IMR-90 (cell line): ENCODE results near the gene TMEM158. TPM values are rescaled to one million over a fixed set of nuclear protein-coding genes. Genes with fewer than 3 reads are reported as not detected.

Experiments
- ATAC-seq: fragments of 200-7000 bp; cut with Tn5 transposase; 2 replicates; pipeline ENCODE4 v1.9.1; 2020; ENCODE audit warnings: low read depth, mild to moderate bottlenecking, moderate library complexity
- BruUV-seq: library from RNA; stranded (reverse); fragments of 400-500 nt; replicated peaks from 2 replicates; lab custom pipeline; 2021; lab: Mats Ljungman, UMichigan
- CTCF ChIA-PET: fragments of 300-600 bp; formaldehyde crosslinking; extraction: SDS; loops from one replicate; lab custom pipeline; 2021; ENCODE audit warnings: antibody characterized with exemption; lab: Yijun Ruan, JAX
- POLR2A ChIA-PET: fragments of 300-600 bp; sonication (Branson Sonifier 250); formaldehyde crosslinking; loops from one replicate; lab custom pipeline; 2022; ENCODE audit warnings: antibody characterized with exemption; ENCODE audit not compliant: unreplicated experiment; lab: Charles Lee
- DNase-seq: peaks from one replicate; pipeline ENCODE4 v3.0.0; 2013
- H2AFZ ChIP-seq: replicated peaks from 2 replicates; pipeline ENCODE3; 2013; ENCODE audit warnings: low read length, mild to moderate bottlenecking; ENCODE audit not compliant: poor library complexity
- H2AK5ac ChIP-seq: 2 replicates; pipeline ENCODE4 v1.6.1; 2013; ENCODE audit warnings: low read depth, low read length, inconsistent platforms
- H2AK9ac ChIP-seq: replicated peaks from 2 replicates; pipeline ENCODE3; 2013; ENCODE audit warnings: mild to moderate bottlenecking, low read depth, low read length, moderate library complexity; ENCODE audit not compliant: poor library complexity
- H2BK120ac ChIP-seq: 2 replicates; pipeline ENCODE4 v1.6.1; 2013; ENCODE audit warnings: low read depth, low read length, inconsistent platforms
- H2BK15ac ChIP-seq: 3 replicates; pipeline ENCODE4 v1.6.1; 2013; ENCODE audit warnings: low read depth, low read length, inconsistent platforms
- H2BK20ac ChIP-seq: 2 replicates; pipeline ENCODE4 v1.6.1; 2013; ENCODE audit warnings: low read depth, mild to moderate bottlenecking, inconsistent platforms, low read length, moderate library complexity
- H2BK5ac ChIP-seq: 2 replicates; pipeline ENCODE4 v1.6.1; 2013; ENCODE audit warnings: mild to moderate bottlenecking, low read depth, low read length, inconsistent platforms; ENCODE audit not compliant: poor library complexity, severe bottlenecking
- H3K14ac ChIP-seq: replicated peaks from 2 replicates; pipeline ENCODE4 v1.6.1; 2013; ENCODE audit warnings: low read depth, low read length, inconsistent platforms
- H3K18ac ChIP-seq: 2 replicates; pipeline ENCODE4 v1.6.1; 2013; ENCODE audit warnings: low read depth, low read length, control low read depth
- H3K23ac ChIP-seq: 2 replicates; pipeline ENCODE4 v1.6.1; 2013; ENCODE audit warnings: low read depth, low read length, inconsistent platforms
- H3K27ac ChIP-seq: 2 replicates; pipeline ENCODE4 v1.5.1; 2013; ENCODE audit warnings: mild to moderate bottlenecking, control low read depth, low read length; ENCODE audit not compliant: insufficient read depth
- H3K27me3 ChIP-seq: 2 replicates; pipeline ENCODE4 v1.6.1; 2013; ENCODE audit warnings: low read length; ENCODE audit not compliant: control insufficient read depth, insufficient read depth
- H3K36me3 ChIP-seq: 2 replicates; pipeline ENCODE4 v1.6.1; 2013; ENCODE audit warnings: low read length, mixed read lengths; ENCODE audit not compliant: control insufficient read depth, insufficient read depth
- H3K4ac ChIP-seq: 2 replicates; pipeline ENCODE4 v1.6.1; 2013; ENCODE audit warnings: low read depth, low read length, inconsistent platforms
- H3K4me1 ChIP-seq: 2 replicates; pipeline ENCODE4 v1.6.1; 2013; ENCODE audit warnings: low read length, mixed read lengths; ENCODE audit not compliant: control insufficient read depth, insufficient read depth
- H3K4me2 ChIP-seq: 2 replicates; pipeline ENCODE4 v1.6.1; 2013; ENCODE audit warnings: low read depth, mild to moderate bottlenecking, control low read depth, low read length, moderate library complexity
- H3K4me3 ChIP-seq: 2 replicates; pipeline ENCODE4 v1.5.1; 2013; ENCODE audit warnings: low read depth, mild to moderate bottlenecking, control low read depth, low read length, moderate library complexity; ENCODE audit not compliant: insufficient read depth
- H3K56ac ChIP-seq: 2 replicates; pipeline ENCODE4 v1.6.1; 2013; ENCODE audit warnings: low read length, inconsistent platforms; ENCODE audit not compliant: insufficient read depth; ENCODE audit errors: extremely low read depth
- H3K79me1 ChIP-seq, 2 experiments: 2 replicates each; pipeline ENCODE4 v1.6.1; 2013; ENCODE audit warnings: low read length in 2 of 2, inconsistent platforms in 1 of 2, low read depth in 1 of 2
- H3K9ac ChIP-seq: 2 replicates; pipeline ENCODE4 v1.6.1; 2013; ENCODE audit warnings: low read depth, low read length, control low read depth
- H3K9me1 ChIP-seq: 2 replicates; pipeline ENCODE4 v1.6.1; 2013; ENCODE audit warnings: low read length, inconsistent platforms; ENCODE audit not compliant: insufficient read depth
- H3K9me3 ChIP-seq: 2 replicates; pipeline ENCODE4 v1.6.1; 2013; ENCODE audit warnings: low read length; ENCODE audit not compliant: control insufficient read depth, insufficient read depth
- H4K20me1 ChIP-seq: 2 replicates; pipeline ENCODE4 v1.6.1; 2013; ENCODE audit warnings: low read length, inconsistent platforms; ENCODE audit not compliant: insufficient read depth
- H4K5ac ChIP-seq: 2 replicates; pipeline ENCODE4 v1.6.1; 2013; ENCODE audit warnings: mild to moderate bottlenecking, low read depth, low read length, control low read depth
- H4K8ac ChIP-seq, 2 experiments: 2 replicates each; pipeline ENCODE4 v1.6.1; 2013; ENCODE audit warnings: low read depth in 2 of 2, low read length in 2 of 2, control low read depth in 1 of 2, inconsistent platforms in 1 of 2
- H4K91ac ChIP-seq: 2 replicates; pipeline ENCODE4 v1.6.1; 2013; ENCODE audit warnings: low read depth, low read length, inconsistent platforms; ENCODE audit not compliant: insufficient read depth
- MXI1 ChIP-seq: IDR thresholded peaks from 2 replicates; pipeline ENCODE4 v1.6.1; 2012; ENCODE audit warnings: low read depth, mild to moderate bottlenecking, low read length, moderate library complexity, borderline replicate concordance
- NFE2L2 ChIP-seq: fragments of 150-350 bp; IDR thresholded peaks from 2 replicates; pipeline ENCODE4 v1.6.1; 2016; ENCODE audit warnings: low read depth, mild to moderate bottlenecking, low read length
- WGBS, 2 experiments: methylation state at CpG; one replicate each; pipeline versions ENCODE4 v1.1.5 to v1.1.7; 2013; ENCODE audit warnings: missing lambda C conversion rate in 2 of 2; ENCODE audit not compliant: insufficient read length in 1 of 2; ENCODE audit errors: extremely low coverage in 2 of 2; 5-methylcytosine and 5-hydroxymethylcytosine counted together
- dilution Hi-C: fragments of 300-500 bp; cut with HindIII; formaldehyde crosslinking; loops from one replicate; pipeline ENCODE4 v1.14.3; 2018; ENCODE audit warnings: low sequenced_read_pairs; ENCODE audit not compliant: unreplicated experiment
- in situ Hi-C: fragments of 300-500 bp; cut with MboI; formaldehyde crosslinking; loops from 3 replicates; pipeline ENCODE4 v1.14.3; 2019; ENCODE audit warnings: low sequenced_read_pairs, inconsistent platforms, mixed read lengths
- intact Hi-C: fragments of 100-400 bp; cut with micrococcal nuclease; formaldehyde crosslinking; loops from 2 replicates; pipeline ENCODE4 v1.10.0; 2022
- polyA plus RNA-seq, 3 experiments: library from polyadenylated mRNA; depleted of rRNA; stranded (reverse); fragments of >200 nt; gene quantifications; 2 replicates each; pipeline ENCODE4 v1.2.3, GENCODE V29; 2012; ENCODE audit warnings: low replicate concordance in 1 of 3
- total RNA-seq: library from RNA; depleted of rRNA; stranded (reverse); fragments of >200 nt; gene quantifications from 2 replicates; pipeline ENCODE4 v1.2.3, GENCODE V29; 2012

Gene TMEM158
- total and polyA plus RNA-seq, 2 of the 4 experiments (the other 2 are of a cell fraction) = 1.6 to 16.4 TPM

- Histone ChIP-seq H3K4me3 (no peak overlapping the region), H2BK15ac (no peak overlapping the region), H3K4me2 (no peak overlapping the region), H3K36me3 (no peaks in the 10 kb centered on the region), H3K9me3 (no peaks in the 10 kb centered on the region), H3K79me1 (no peaks in the 10 kb centered on the region), H2BK20ac (no peak overlapping the region), H3K56ac (no peak overlapping the region), H2BK5ac (no peak overlapping the region), H3K4me1 (peaks cover 6% of the 10 kb centered on the region; the same call in 1 of the 2 replicates), H3K23ac (no peak overlapping the region), H4K20me1 (no peaks in the 10 kb centered on the region), H2AK5ac (no peak overlapping the region), H4K91ac (no peak overlapping the region), H2BK120ac (no peak overlapping the region), H3K27me3 (peaks cover 3% of the 10 kb centered on the region; the same call in 1 of the 2 replicates), H3K18ac (no peak overlapping the region), H3K4ac (no peak overlapping the region), H2AFZ (no peak overlapping the region), H3K9me1 (peaks cover 2% of the 10 kb centered on the region; the same call in 1 of the 2 replicates), H3K9ac (no peak overlapping the region), H3K27ac (no peak overlapping the region), H4K5ac (no peak overlapping the region), H2AK9ac (no peak overlapping the region), H3K14ac (no peak overlapping the region), H4K8ac (no peak overlapping the region)
- ChIA-PET POLR2A (interaction anchor here (0.9 kb wide), 1 partner anchor 34 kb away, joined by 5 read pairs; no protein-coding TSS in a partner anchor), CTCF (interaction anchor here (0.8 kb wide), 1 partner anchor 16 kb away, joined by 4 read pairs; no protein-coding TSS in a partner anchor)
- intact Hi-C loops (no loop called here), in situ Hi-C loops (no loop called here), dilution Hi-C loops (no loop called here)
- BruUV-seq = no TSS peak
- TF ChIP-seq MXI1 = no peak
- no peak for TF ChIP-seq NFE2L2
- ATAC-seq (no peak), DNase-seq (no peak)
- no CpG with 5 or more reads among the region's 3 CpGs for WGBS, 2 experiments
Measured at GRCh38 chr3:45258317-45258716, 32.2 kb upstream of the TMEM158 start.
